HepG2 (cell line): ENCODE results near the gene SDC3. TPM values are rescaled to one million over a fixed set of nuclear protein-coding genes. Genes with fewer than 3 reads are reported as not detected.

Experiments used
- ATAC-seq: fragments of 200-7000 bp; cut with Tn5 transposase; 3 replicates; pipeline ENCODE4 v1.9.1; 2020; ENCODE audit warnings: mild to moderate bottlenecking, moderate library complexity
- BruUV-seq: library from RNA; stranded (reverse); fragments of 400-500 nt; replicated peaks from 2 replicates; lab custom pipeline; 2021; lab: Mats Ljungman, UMichigan
- CTCF ChIA-PET: fragments of 300-600 bp; formaldehyde crosslinking; extraction: SDS; loops from one replicate; lab custom pipeline; 2021; ENCODE audit warnings: low total read pairs, inconsistent platforms, low intra/inter-chr PET ratio; lab: Yijun Ruan, JAX
- POLR2A ChIA-PET: fragments of 350-600 bp; sonication (Branson Sonifier 250); formaldehyde crosslinking; loops from one replicate; lab custom pipeline; 2020; ENCODE audit warnings: antibody characterized with exemption, inconsistent platforms; lab: Yijun Ruan, JAX
- DNase-seq: peaks from one replicate; pipeline ENCODE4 v3.0.0-alpha.2; 2015; ENCODE audit warnings: low spot score
- FAIRE-seq: peaks from 3 replicates; lab custom pipeline; 2011; peaks lifted over from hg19 to GRCh38; lab: Jason Lieb, UNC
- H2AFZ ChIP-seq: one replicate; pipeline ENCODE4 v1.6.1; 2011; ENCODE audit warnings: low read length, inconsistent platforms
- H3K27ac ChIP-seq: fragments of 300-600 bp; 3 replicates; pipeline ENCODE4 v1.8.0; 2011; ENCODE audit warnings: mixed run types, mild to moderate bottlenecking, mixed read lengths, low read length, inconsistent platforms; ENCODE audit not compliant: insufficient read depth; ENCODE audit errors: extremely low read length
- H3K27me3 ChIP-seq, 2 experiments: fragments of 200-600 bp in 1 of 2; 2 replicates in 1 of 2; 3 replicates in 1 of 2; pipeline versions ENCODE4 v1.6.0 to v1.8.0; 2011; ENCODE audit warnings: low read length in 2 of 2, mild to moderate bottlenecking in 2 of 2, moderate library complexity in 2 of 2, inconsistent platforms in 1 of 2; ENCODE audit not compliant: insufficient read depth in 2 of 2, control insufficient read depth in 1 of 2
- H3K36me3 ChIP-seq, 2 experiments: fragments of 200-600 bp in 1 of 2; replicated peaks in 1 of 2; 2 replicates in 1 of 2; 3 replicates in 1 of 2; pipeline versions ENCODE4 v1.5.1 to v1.8.0; 2011; ENCODE audit warnings: low read length in 2 of 2, inconsistent platforms in 1 of 2; ENCODE audit not compliant: insufficient read depth in 2 of 2, control insufficient read depth in 1 of 2
- H3K4me1 ChIP-seq: 2 replicates; pipeline ENCODE4 v1.5.1; 2012; ENCODE audit warnings: low read length, inconsistent platforms; ENCODE audit not compliant: insufficient read depth
- H3K4me2 ChIP-seq: 2 replicates; pipeline ENCODE4 v1.6.0; 2011; ENCODE audit warnings: low read depth, low read length, inconsistent platforms
- H3K4me3 ChIP-seq, 3 experiments: fragments of 200-600 bp in 1 of 3; sonication (generic), shearing (Covaris generic) in 1 of 3; replicated peaks in 1 of 3; 2 replicates each; pipeline ENCODE4 v1.5.1; 2011 to 2016; ENCODE audit warnings: low read length in 3 of 3, inconsistent platforms in 2 of 3, low read depth in 2 of 3, mild to moderate bottlenecking in 2 of 3, control low read depth in 1 of 3, mixed read lengths in 1 of 3; ENCODE audit not compliant: insufficient read depth in 1 of 3
- H3K79me2 ChIP-seq: one replicate; pipeline ENCODE4 v1.6.1; 2011; ENCODE audit warnings: low read length, inconsistent platforms; ENCODE audit not compliant: insufficient read depth
- H3K9ac ChIP-seq: 2 replicates; pipeline ENCODE4 v1.6.0; 2011; ENCODE audit warnings: mild to moderate bottlenecking, low read depth, low read length, inconsistent platforms; ENCODE audit not compliant: insufficient read depth
- H3K9me3 ChIP-seq: 2 replicates; pipeline ENCODE4 v1.5.1; 2012; ENCODE audit warnings: mild to moderate bottlenecking, low read length
- H4K20me1 ChIP-seq: 2 replicates; pipeline ENCODE4 v1.6.0; 2011; ENCODE audit warnings: inconsistent platforms, mild to moderate bottlenecking, low read length, moderate library complexity; ENCODE audit not compliant: insufficient read depth
- ETV5 ChIP-seq: IDR thresholded peaks from 2 replicates; pipeline ENCODE4 v1.6.1; 2018; ENCODE audit warnings: missing biosample characterization, missing genetic modification reagents, inconsistent platforms, borderline replicate concordance
- GMEB1 ChIP-seq: sonication (generic); formaldehyde crosslinking; IDR thresholded peaks from 2 replicates; pipeline ENCODE4 v1.5.1; 2020; ENCODE audit warnings: missing genetic modification reagents, mild to moderate bottlenecking, borderline replicate concordance
- HHEX ChIP-seq: IDR thresholded peaks from 2 replicates; pipeline ENCODE4 v1.6.1; 2016; ENCODE audit warnings: control low read depth
- KDM5A ChIP-seq: fragments of 200-600 bp; sonication (generic); IDR thresholded peaks from 2 replicates; pipeline ENCODE4 v1.7.0; 2018; ENCODE audit warnings: antibody characterized with exemption, mild to moderate bottlenecking, low read length, borderline replicate concordance
- PRPF4 ChIP-seq: fragments of 200-400 bp; formaldehyde crosslinking; IDR thresholded peaks from 2 replicates; pipeline ENCODE4 v1.6.1; 2016; ENCODE audit warnings: low read length, low read depth; ENCODE audit not compliant: poor library complexity, severe bottlenecking
- SALL2 ChIP-seq: sonication (generic); formaldehyde crosslinking; IDR thresholded peaks from 2 replicates; pipeline ENCODE4 v1.8.1; 2023; ENCODE audit warnings: mild to moderate bottlenecking, missing genetic modification reagents, inconsistent platforms
- SOX13 ChIP-seq, 3 experiments: fragments of 450-650 bp in 1 of 3; sonication (generic) in 1 of 3; formaldehyde crosslinking in 1 of 3; IDR thresholded peaks in 2 of 3; conservative IDR thresholded peaks in 1 of 3; 2 replicates each; pipeline versions ENCODE4 v1.5.0 to v1.6.1; 2016 to 2020; ENCODE audit warnings: antibody characterized with exemption in 1 of 3, mild to moderate bottlenecking in 1 of 3, missing compliant biosample characterization in 1 of 3, missing genetic modification reagents in 1 of 3, moderate library complexity in 1 of 3
- STAG1 ChIP-seq: sonication (generic); formaldehyde crosslinking; IDR thresholded peaks from 2 replicates; pipeline ENCODE4 v1.4.0; 2020; ENCODE audit warnings: missing genetic modification reagents
- THAP7 ChIP-seq: sonication (generic); formaldehyde crosslinking; IDR thresholded peaks from 2 replicates; pipeline ENCODE4 v1.8.1; 2023; ENCODE audit warnings: mild to moderate bottlenecking, missing genetic modification reagents
- TOE1 ChIP-seq: sonication (generic); formaldehyde crosslinking; IDR thresholded peaks from 2 replicates; pipeline ENCODE4 v1.4.0; 2020; ENCODE audit warnings: mild to moderate bottlenecking, missing genetic modification reagents
- ZNF547 ChIP-seq: sonication (generic); formaldehyde crosslinking; IDR thresholded peaks from 2 replicates; pipeline ENCODE4 v1.5.1; 2020; ENCODE audit warnings: mild to moderate bottlenecking, missing genetic modification reagents
- ZNF615 ChIP-seq: sonication (generic); formaldehyde crosslinking; IDR thresholded peaks from 2 replicates; pipeline ENCODE4 v1.5.0; 2020; ENCODE audit warnings: mild to moderate bottlenecking, missing genetic modification reagents, borderline replicate concordance
- ZNF703 ChIP-seq: sonication (generic); formaldehyde crosslinking; IDR thresholded peaks from 2 replicates; pipeline ENCODE4 v1.5.1; 2020; ENCODE audit warnings: missing genetic modification reagents, mild to moderate bottlenecking, moderate library complexity, borderline replicate concordance
- WGBS: methylation state at CpG from one replicate; pipeline ENCODE4 v1.1.6; 2017; ENCODE audit warnings: low lambda C conversion rate; 5-methylcytosine and 5-hydroxymethylcytosine counted together
- in situ Hi-C: cut with HindIII; loops from 2 replicates; pipeline ENCODE4 v1.10.0; 2017; ENCODE audit warnings: low pct_unique_long_range_greater_than_20kb; ENCODE audit not compliant: extremely low pct_ligation_motif_present
- intact Hi-C: fragments of 100-400 bp; cut with micrococcal nuclease; formaldehyde crosslinking; loops from one replicate; pipeline ENCODE4 v1.10.0; 2022; ENCODE audit not compliant: unreplicated experiment
- polyA plus RNA-seq, 8 experiments: library from polyadenylated mRNA; depleted of rRNA in 3 of 8; stranded (reverse) in 7 of 8; unstranded in 1 of 8; fragments of >200 nt; fragmentation: Illumina TruSeq in 4 of 8; extraction: Trizol in 4 of 8; gene quantifications; 2 replicates each; pipeline versions ENCODE4 v1.2.1 to v1.2.3, GENCODE V29; 2011 to 2016; ENCODE audit warnings: low read depth in 4 of 8, missing spikeins in 1 of 8, mixed read lengths in 1 of 8; ENCODE audit not compliant: insufficient read depth in 1 of 8
- total RNA-seq, 5 experiments: library from RNA; depleted of rRNA; stranded (reverse); fragments of >200 nt; fragmentation: Illumina TruSeq; extraction: Trizol; gene quantifications; 2 replicates each; pipeline ENCODE4 v1.2.3, GENCODE V29; 2016; ENCODE audit warnings: low read depth in 1 of 5
- TF ChIP-seq, protein P1 (sequence below): sonication (generic); formaldehyde crosslinking; IDR thresholded peaks from 2 replicates; pipeline ENCODE4 v1.5.0; 2020; ENCODE audit warnings: missing genetic modification reagents
- TF ChIP-seq, protein P2 (sequence below): sonication (generic); formaldehyde crosslinking; IDR thresholded peaks from 2 replicates; pipeline ENCODE4 v1.4.0; 2020; ENCODE audit warnings: low read depth, missing genetic modification reagents
- TF ChIP-seq, protein P3 (sequence below): sonication (generic); IDR thresholded peaks from 2 replicates; pipeline ENCODE4 v1.6.1; 2016; ENCODE audit warnings: low read depth, borderline replicate concordance

SDC3 gene
- total and polyA plus RNA-seq, 2 of the 13 experiments (the other 11 are each of a cell fraction or from before 2014, with no cell fraction given) = 0.49 to 0.84 TPM

GRCh38 chr1:30953685-30954084, 45.1 kb upstream of the SDC3 start:
- Histone ChIP-seq H3K79me2 (peaks cover 4% of the 10 kb centered on the region), H3K27ac (no peak overlapping the region), H3K27me3 (no peaks in the 10 kb centered on the region), H2AFZ (no peak overlapping the region), H3K9me3 (no peaks in the 10 kb centered on the region), H3K36me3 (peaks cover 31 to 82% of the 10 kb centered on the region in 2 experiments), H3K4me1 (no peaks in the 10 kb centered on the region), H4K20me1 (peaks cover 24% of the 10 kb centered on the region), H3K4me2 (no peak overlapping the region), H3K4me3 (no peak overlapping the region)
- no peak for DNase-seq
- CTCF ChIA-PET = no interaction called here
- 100% methylated on average over 11 of the region's 11 CpGs for WGBS
- FAIRE-seq = no peak
- BruUV-seq = no TSS peak
- in situ Hi-C loops (no loop called here), intact Hi-C loops (no loop called here)
- ATAC-seq = no peak
- TF ChIP-seq KDM5A = no peak
- no peak for TF ChIP-seq GMEB1
- TF ChIP-seq HHEX (CRISPR knock-in tag) = no peak
- TF ChIP-seq SOX13 (IDR thresholded peaks at IDR 0.05) = no peak
- no peak for TF ChIP-seq SOX13 (CRISPR knock-in tag; conservative IDR thresholded peaks at IDR 0.05 in 1 of 2, IDR thresholded peaks at IDR 0.05 in 1 of 2)
- TF ChIP-seq ZNF615 = no peak
- no peak for TF ChIP-seq THAP7 (CRISPR knock-in tag)
- no peak for TF ChIP-seq SALL2 (CRISPR knock-in tag)
- no peak for TF ChIP-seq TOE1 (CRISPR knock-in tag)
- TF ChIP-seq STAG1 = no peak
- TF ChIP-seq ETV5 (CRISPR knock-in tag) = no peak
- TF ChIP-seq PRPF4 = no peak
- no peak for TF ChIP-seq ZNF547 (CRISPR knock-in tag)
- TF ChIP-seq, protein P1, sequence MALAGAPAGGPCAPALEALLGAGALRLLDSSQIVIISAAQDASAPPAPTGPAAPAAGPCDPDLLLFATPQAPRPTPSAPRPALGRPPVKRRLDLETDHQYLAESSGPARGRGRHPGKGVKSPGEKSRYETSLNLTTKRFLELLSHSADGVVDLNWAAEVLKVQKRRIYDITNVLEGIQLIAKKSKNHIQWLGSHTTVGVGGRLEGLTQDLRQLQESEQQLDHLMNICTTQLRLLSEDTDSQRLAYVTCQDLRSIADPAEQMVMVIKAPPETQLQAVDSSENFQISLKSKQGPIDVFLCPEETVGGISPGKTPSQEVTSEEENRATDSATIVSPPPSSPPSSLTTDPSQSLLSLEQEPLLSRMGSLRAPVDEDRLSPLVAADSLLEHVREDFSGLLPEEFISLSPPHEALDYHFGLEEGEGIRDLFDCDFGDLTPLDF (CRISPR knock-in tag) = no peak
- TF ChIP-seq, protein P2, sequence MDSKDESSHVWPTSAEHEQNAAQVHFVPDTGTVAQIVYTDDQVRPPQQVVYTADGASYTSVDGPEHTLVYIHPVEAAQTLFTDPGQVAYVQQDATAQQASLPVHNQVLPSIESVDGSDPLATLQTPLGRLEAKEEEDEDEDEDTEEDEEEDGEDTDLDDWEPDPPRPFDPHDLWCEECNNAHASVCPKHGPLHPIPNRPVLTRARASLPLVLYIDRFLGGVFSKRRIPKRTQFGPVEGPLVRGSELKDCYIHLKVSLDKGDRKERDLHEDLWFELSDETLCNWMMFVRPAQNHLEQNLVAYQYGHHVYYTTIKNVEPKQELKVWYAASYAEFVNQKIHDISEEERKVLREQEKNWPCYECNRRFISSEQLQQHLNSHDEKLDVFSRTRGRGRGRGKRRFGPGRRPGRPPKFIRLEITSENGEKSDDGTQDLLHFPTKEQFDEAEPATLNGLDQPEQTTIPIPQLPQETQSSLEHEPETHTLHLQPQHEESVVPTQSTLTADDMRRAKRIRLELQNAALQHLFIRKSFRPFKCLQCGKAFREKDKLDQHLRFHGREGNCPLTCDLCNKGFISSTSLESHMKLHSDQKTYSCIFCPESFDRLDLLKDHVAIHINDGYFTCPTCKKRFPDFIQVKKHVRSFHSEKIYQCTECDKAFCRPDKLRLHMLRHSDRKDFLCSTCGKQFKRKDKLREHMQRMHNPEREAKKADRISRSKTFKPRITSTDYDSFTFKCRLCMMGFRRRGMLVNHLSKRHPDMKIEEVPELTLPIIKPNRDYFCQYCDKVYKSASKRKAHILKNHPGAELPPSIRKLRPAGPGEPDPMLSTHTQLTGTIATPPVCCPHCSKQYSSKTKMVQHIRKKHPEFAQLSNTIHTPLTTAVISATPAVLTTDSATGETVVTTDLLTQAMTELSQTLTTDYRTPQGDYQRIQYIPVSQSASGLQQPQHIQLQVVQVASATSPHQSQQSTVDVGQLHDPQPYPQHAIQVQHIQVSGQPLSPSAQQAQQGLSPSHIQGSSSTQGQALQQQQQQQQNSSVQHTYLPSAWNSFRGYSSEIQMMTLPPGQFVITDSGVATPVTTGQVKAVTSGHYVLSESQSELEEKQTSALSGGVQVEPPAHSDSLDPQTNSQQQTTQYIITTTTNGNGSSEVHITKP (CRISPR knock-in tag) = no peak
- no peak for TF ChIP-seq ZNF703
- TF ChIP-seq, protein P3, sequence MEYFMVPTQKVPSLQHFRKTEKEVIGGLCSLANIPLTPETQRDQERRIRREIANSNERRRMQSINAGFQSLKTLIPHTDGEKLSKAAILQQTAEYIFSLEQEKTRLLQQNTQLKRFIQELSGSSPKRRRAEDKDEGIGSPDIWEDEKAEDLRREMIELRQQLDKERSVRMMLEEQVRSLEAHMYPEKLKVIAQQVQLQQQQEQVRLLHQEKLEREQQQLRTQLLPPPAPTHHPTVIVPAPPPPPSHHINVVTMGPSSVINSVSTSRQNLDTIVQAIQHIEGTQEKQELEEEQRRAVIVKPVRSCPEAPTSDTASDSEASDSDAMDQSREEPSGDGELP = no peak
- TF ChIP-seq, all 625 proteins: peak for 0
- no peak overlapping the region for H3K9ac ChIP-seq
- POLR2A ChIA-PET = no interaction called here
